GM19395 (cell line): ENCODE data around the gene PCNX2.

ENCODE experiments used
- ATAC-seq: cut with Tn5 transposase; IDR thresholded peaks from one replicate; pipeline ENCODE4 v1.9.1; 2021; ENCODE audit warnings: mild to moderate bottlenecking, moderate library complexity; ENCODE audit not compliant: unreplicated experiment

The PCNX2 gene

DNA sequence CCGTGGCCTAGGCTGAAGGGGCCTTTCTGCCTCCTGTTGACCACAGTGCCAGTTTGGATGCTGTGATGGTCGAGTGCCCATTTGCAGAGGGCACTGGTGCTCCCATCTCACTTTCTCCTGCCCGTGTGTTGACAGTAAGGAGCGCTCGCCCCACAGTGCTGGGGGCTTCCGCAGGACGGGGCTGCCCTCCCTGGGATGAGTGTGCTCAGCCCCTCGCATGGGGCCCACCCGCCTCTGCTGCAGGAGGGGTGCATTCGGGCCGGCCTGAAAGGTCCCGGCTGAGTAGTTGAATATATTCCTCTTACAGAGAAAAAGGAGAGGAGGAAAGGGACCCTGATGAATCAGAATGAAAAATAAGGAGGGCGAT lies 307.8 kb downstream of the PCNX2 start:
- no peak for ATAC-seq

GRCh38 chr1:232987046-232987773 lies 308.3 kb downstream of the PCNX2 start:
- ATAC-seq = no peak

- ATAC-seq = no peak
These were observed 309.0 kb downstream of the PCNX2 start for GRCh38 chr1:232986527-232986922.

DNA sequence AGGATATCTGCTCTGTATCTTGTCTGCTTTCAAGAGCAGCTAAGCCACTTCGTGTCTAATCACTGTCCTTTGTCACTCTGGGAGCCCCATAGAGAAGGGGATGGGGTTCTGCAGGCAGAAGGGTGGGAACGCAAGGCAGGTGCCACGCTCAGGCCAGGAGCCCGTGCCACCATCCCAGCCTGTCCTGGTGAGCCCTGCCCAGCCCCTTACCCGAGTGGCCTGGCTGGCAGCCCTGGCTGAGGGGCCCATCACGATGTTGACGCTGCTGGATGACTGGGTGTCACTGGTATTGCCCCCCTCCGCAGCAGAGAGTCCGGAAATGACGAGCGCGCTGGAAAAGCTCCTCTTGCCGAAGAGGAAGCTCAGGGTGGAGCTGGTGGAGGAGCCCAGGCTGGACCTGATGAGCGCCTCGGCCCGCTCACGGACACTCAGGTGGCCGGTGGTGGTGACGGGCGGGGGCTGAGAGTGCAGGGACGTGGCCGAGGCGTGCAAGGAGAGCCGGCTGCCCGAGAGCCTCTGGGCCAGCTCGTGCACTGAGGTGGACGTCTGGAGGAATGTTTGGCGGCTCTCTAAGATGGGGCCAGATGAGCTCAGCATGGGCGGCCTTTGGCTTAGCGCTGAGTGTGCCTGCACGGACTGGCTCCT lies 309.5 kb downstream of the PCNX2 start:
- ATAC-seq = no peak

DNA sequence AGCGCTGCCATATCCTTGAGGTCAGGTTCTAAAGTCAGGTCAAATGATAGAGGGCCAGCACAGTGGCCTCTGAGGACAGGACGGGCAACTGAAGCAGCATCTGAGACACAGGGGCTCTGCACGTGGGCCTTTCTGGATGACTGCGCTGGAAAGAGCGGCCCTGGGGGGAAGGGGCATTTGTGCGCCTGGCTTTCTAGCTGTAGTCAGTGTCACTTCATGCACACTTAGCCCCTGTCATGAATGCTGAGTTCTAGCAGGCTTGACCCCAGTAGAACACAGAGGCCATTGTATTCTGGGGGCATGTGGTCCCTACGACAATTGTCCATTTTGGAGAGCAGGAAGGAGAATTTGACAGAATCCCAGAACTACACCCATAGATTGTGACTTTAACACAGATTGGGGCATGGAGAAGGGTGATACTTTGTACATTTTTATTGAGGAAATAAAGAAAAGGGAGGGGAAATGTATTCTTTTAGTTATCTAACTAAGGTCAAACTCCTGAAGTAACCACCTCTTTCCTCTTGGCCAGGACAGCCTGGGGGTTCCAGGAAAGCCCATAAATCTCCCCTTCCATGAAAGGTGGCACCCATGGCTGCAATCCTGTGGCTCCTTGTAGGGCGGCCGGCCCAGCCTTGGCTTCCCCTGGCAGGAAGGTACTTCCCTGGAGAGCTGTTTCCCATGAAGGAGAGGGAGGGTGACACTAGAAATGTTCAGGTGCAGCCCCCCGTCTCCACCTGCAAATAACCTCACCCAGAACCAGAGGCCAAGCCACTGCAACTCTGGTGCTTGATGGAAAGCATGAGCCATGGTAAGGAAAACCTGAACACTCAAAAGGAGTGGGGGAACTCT lies 310.7 kb downstream of the PCNX2 start:
- ATAC-seq = no peak

- no peak for ATAC-seq
These were observed 311.5 kb downstream of the PCNX2 start for GRCh38 chr1:232983817-232984567.

GRCh38 chr1:232983375-232983774 lies 312.1 kb downstream of the PCNX2 start:
- ATAC-seq = no peak

- ATAC-seq = no peak
These were observed 313.1 kb downstream of the PCNX2 start for GRCh38 chr1:232982238-232982944.

GRCh38 chr1:232980986-232981560 lies 314.5 kb downstream of the PCNX2 start:
- ATAC-seq = no peak

DNA sequence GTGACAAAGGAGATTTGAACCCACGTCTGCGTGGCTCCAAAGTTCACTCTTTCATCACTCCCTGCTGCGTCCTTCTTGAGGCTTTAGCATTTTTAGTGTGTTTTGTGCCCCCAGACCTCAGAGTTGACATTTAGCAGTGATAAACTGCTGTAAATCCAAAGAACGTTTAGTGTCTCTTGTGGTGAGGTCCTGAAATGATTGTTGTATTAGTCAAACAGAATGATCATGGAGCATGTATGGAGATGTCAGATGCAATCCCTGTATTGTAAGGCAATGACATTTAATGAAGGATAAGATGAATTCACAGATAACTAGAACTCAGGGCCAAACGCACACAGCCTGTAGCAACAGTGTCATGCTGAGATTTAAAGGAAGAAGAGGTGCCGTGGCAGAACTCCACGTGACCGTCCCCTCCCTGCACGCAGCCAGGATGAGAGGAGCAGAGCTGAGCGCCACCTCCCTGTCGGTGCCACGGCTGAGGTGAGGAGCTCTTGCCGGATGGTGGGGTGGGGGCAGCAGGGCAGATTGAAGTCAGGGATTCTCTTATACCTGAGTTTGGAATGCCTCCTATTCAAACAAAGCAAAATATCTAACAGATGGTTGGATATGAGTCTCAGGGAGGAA lies 315.1 kb downstream of the PCNX2 start:
- ATAC-seq = no peak

DNA sequence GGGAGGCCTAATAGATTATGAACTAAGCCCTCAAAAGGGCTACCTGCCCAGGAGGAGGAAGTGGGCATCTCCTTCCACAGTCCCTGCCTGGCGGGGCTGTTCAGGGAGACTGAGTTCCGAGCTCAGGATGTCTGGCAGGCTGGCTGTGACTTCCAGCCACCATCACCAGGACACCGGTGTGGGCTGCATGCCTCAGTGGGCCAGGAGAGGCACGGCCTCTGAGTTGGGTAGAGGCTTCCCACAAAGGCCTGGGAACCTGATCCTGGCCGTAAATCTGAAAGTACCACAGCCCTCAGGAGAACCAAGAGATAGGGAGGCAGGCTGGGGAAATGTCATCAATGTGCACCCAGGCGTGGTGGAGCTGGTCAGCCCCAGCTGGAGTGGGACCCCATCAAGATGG lies 316.0 kb downstream of the PCNX2 start:
- no peak for ATAC-seq

DNA sequence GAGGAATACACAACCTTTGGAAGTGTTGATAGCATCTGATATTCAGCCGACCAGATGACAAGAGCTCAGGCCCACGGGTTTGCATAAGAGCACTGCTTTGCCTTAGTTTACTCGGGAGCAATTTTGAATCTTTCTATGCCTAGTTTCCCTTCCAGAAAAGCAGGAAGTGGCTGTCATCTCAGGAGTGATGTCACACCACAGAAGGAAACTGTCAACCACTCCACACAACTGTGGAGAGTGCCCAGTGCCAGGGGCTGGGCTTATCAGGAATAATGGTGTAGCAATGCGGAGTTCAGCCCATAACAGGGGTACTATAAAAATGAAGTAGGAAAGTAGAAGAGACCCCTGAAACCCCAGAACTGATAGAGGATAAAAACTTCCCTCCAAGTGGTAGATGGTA lies 316.7 kb downstream of the PCNX2 start:
- ATAC-seq = no peak

DNA sequence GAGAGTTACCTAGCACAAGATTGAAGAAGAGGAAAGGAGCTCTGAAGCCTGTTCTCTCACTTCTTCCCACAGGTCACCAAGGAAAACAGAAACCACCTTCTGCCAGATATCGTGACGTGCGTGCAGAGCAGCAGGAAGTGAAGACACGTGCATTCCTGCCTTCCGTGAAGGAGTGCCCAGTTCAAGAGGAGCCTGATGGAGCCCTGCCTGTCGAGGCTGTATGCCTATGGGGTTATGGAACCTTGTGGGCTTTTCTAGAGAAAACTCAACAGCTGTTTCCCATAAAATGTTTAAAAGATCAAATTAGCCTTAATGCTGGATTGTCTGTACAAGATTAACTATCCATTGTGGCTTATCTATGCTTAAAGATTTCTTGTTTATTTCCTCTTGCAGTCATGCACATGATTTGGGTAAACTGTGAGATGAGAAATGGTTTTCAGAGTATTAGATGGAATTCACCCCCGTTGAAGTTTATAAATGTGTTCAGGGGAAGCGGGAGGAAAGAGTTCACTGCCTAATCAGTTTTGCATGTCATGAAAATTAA lies 317.4 kb downstream of the PCNX2 start:
- peak; percentile 68 for ATAC-seq

GRCh38 chr1:232974971-232975370 lies 320.6 kb downstream of the PCNX2 start:
- ATAC-seq = no peak

- no peak for ATAC-seq
These were observed 321.6 kb downstream of the PCNX2 start for GRCh38 chr1:232973652-232974611.

DNA sequence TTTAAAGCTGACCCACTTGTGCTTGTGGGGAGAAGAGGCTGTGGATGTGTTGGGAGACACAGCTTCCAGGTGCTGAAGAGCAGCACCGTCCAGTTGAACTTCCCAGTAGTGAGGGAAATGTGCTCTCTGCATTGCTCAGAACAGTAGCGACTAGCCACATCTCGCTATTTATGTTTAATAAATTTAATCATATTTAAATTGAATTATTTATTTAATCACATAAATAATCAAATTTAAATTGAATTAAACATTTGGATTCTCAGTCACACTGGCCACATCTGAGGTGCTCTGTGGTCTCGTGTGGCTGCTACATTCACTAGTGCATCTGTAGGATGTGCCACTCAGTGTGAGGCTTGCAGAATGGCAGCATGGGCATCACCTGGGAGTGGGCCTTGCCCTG lies 325.0 kb downstream of the PCNX2 start:
- no peak for ATAC-seq

GRCh38 chr1:232969799-232970198 lies 325.7 kb downstream of the PCNX2 start:
- ATAC-seq = no peak

DNA sequence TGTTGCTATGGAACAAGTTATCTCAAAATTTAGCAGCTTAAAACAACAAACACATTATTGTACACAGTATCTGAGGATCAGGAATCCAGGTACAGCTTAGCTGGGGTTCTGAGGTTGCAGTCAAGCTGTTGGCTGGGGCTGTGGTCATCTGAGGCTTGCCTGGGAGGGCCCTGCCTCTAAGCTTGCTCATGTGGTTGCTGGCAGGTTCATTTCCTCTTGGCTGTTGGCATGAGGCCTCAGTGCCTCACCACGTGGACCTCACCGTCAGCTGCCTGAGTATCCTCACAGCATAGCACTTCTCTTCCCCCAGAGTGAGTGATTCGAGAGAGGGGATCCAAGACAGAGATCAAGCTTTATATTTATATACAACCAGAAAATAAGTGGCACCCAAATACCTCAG lies 326.6 kb downstream of the PCNX2 start:
- ATAC-seq = peak; percentile 53
